Measurements from ENCODE around the gene CATSPER4. TPM values are rescaled to one million over a fixed set of nuclear protein-coding genes. Genes with fewer than 3 reads are reported as not detected.

The CATSPER4 gene
- not detected for polyA plus RNA-seq (2013, experiment 1 of 2)
- not detected for polyA plus RNA-seq (2013, experiment 2 of 2)

DNA sequence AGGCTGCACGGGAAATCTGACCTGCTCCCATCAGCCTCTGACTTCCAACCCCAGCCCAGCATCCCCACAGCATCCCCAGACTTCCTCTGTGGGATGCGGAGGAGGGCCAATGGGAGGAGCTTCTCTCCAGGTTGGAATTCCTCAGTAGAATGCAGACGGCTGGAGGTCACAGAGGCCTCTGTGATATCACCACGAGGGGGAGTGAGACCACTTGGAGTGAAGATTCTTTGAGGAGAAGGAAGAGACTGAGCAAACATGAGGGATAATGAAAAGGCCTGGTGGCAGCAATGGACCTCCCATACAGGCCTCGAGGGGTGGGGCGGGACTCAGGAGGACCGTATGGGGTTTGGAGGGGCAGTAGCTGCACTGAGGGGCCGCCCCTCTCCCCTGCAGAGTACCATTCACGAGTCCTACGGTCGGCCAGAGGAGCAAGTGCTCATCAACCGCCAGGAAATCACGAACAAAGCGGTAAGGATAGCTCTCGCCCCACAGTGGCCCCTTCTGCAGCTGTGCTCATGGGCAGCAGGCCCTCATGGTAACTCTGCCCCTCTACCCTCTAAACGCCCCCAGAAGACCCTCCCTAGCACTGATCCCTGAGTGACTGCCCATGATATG, at the start of gene CATSPER4:
TSS of gene CATSPER4 (plus strand) at position 230 of the 615 bp plus-strand sequence. CDS start at position 256, 26 bp downstream.
- WGBS, 2 experiments (ENCODE audit: insufficient coverage in 2 of 2) = 27 to 38% methylated on average over 7 to 15 of the region's 16 CpGs

DNA sequence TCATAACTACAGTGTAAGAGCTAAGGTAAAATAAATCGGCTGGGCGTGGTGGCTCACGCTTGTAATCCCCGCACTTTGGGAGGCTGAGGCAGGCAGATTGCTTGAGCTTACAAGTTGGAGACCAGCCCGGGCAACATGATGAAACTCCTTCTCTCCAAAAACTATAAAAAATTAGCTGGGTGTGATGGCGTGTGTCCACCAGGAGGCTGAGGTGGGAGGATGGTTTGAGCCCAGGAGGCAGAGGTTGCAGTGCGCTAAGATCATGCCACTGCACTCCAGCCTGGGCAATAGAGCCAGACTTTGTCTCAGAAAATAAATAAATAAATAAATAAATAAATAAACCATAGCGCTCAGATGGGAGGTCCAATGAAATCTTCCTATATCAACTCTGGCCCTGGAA, 48.2 kb upstream of the CATSPER4 start:
- 96 to 98% methylated on average over 4 to 5 of the region's 8 CpGs for WGBS, 2 experiments (ENCODE audit: insufficient coverage in 2 of 2)

More for the DNA sequence above, at the start of gene CATSPER4:
- Histone ChIP-seq H3K4me1 (ENCODE audit: control insufficient read depth, insufficient read depth, low read length, poor library complexity, severe bottlenecking) (no peaks in the 10 kb centered on the region), H3K4me3 (ENCODE audit: extremely low read depth, insufficient read depth, low read length, poor library complexity, severe bottlenecking) (no peak within 1 kb of the TSS), H3K36me3 (ENCODE audit: control insufficient read depth, insufficient read depth, low read length) (no peaks in the 10 kb centered on the region), H3K27ac (ENCODE audit: low read depth, low read length, severe bottlenecking) (no peak within 1 kb of the TSS), H3K9me3 (ENCODE audit: control insufficient read depth, low read length) (no peaks in the 10 kb centered on the region)

DNA sequence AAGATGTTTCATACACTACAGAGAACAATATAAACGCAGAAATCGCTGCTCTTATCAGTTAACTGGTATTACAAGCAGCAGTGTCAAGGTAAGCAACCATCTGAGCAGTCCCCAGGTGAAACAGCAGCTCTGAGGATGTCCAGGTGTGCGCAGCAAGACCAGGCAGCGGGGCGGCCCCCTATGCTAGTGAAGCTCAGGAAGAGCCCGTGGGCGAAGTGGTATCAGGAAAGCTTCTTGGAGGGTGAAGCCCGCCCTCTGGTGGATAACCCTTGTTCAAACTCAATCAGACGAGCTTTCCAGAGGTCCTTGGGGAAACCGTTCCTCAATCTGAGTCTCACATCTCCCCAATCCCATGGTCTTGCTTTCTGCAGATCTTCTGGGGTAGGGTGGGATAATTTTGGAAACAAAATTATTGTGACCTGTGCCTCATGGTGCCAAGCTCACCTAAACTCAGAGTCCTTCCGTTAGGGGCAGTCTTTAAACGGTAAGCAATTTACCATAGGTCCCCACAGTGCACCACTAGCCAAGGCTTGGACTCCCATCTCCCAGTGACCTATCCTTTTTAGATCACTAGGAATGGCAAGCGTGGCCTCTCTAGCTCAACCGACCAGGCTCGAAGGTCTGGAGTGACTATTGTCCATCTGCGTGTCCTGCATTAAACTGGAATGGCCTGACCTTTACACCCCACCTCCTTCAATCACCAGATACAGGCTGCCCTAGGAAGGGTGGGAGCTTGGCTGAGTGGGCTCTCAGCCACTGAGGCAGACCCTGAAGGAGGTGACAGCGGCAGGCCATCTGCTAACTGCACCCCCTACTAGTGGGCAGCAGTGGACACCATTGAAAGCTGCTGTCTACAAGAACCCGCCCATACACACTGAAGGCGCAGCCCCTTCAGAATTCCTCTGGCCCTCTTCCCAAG, 45.1 kb upstream of the CATSPER4 start:
- WGBS, 2 experiments (ENCODE audit: insufficient coverage in 2 of 2) = 45% methylated on average over 9 to 13 of the region's 19 CpGs
- no peaks in the 10 kb centered on the region for H3K4me1 ChIP-seq (ENCODE audit: control insufficient read depth, insufficient read depth, low read length, poor library complexity, severe bottlenecking)
- no peaks in the 10 kb centered on the region for H3K9me3 ChIP-seq (ENCODE audit: control insufficient read depth, low read length)
- H3K27ac ChIP-seq (ENCODE audit: low read depth, low read length, severe bottlenecking) = no peak overlapping the region
- H3K4me3 ChIP-seq (ENCODE audit: extremely low read depth, insufficient read depth, low read length, poor library complexity, severe bottlenecking) = no peak overlapping the region
- H3K36me3 ChIP-seq (ENCODE audit: control insufficient read depth, insufficient read depth, low read length) = no peaks in the 10 kb centered on the region

More for the DNA sequence above, 48.2 kb upstream of the CATSPER4 start:
- H3K4me3 ChIP-seq (ENCODE audit: extremely low read depth, insufficient read depth, low read length, poor library complexity, severe bottlenecking) = no peak overlapping the region
- H3K4me1 ChIP-seq (ENCODE audit: control insufficient read depth, insufficient read depth, low read length, poor library complexity, severe bottlenecking) = no peaks in the 10 kb centered on the region
- H3K36me3 ChIP-seq (ENCODE audit: control insufficient read depth, insufficient read depth, low read length) = no peaks in the 10 kb centered on the region
- no peak overlapping the region for H3K27ac ChIP-seq (ENCODE audit: low read depth, low read length, severe bottlenecking)
- no peaks in the 10 kb centered on the region for H3K9me3 ChIP-seq (ENCODE audit: control insufficient read depth, low read length)

DNA sequence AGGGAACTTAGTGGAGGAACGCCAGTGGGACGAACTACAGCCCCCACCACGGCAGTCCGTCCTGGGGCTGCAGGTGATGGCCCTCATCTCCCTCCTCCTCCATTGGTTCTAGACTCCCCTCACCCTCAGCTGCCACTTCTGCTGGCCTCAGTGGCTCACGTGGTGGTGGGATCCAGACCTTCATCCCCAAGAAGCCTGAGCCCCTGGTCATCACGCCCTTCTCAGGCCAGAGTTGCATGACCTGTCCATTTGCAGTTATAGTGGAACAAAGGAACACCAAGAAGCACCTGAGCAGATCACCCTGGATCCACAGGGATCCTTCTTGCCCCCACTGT, 44.5 kb upstream of the CATSPER4 start:
- Histone ChIP-seq H3K36me3 (ENCODE audit: control insufficient read depth, insufficient read depth, low read length) (no peaks in the 10 kb centered on the region), H3K27ac (ENCODE audit: low read depth, low read length, severe bottlenecking) (no peak overlapping the region), H3K4me1 (ENCODE audit: control insufficient read depth, insufficient read depth, low read length, poor library complexity, severe bottlenecking) (no peaks in the 10 kb centered on the region), H3K9me3 (ENCODE audit: control insufficient read depth, low read length) (no peaks in the 10 kb centered on the region), H3K4me3 (ENCODE audit: extremely low read depth, insufficient read depth, low read length, poor library complexity, severe bottlenecking) (no peak overlapping the region)
- 44 to 56% methylated on average over 3 to 6 of the region's 6 CpGs for WGBS, 2 experiments (ENCODE audit: insufficient coverage in 2 of 2)

DNA sequence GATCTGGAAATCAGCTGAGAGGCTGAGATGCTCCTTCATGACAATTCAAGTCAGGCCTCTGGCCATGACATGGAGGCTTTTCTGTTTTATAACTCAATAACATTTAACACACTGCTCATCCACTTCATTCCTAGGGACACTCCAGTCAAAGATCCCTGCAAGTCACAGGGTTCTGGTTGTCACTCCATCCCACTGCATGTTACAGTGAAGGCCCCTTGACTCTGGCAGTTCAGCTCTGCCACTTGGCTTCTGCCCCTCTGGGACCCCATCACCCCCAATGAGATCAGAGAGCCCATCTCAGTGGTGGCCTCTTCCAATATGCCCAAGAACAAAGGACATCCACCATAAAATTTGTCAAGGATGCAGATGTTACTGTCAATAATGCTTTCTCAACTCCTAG, 41.5 kb upstream of the CATSPER4 start:
- H3K4me1 ChIP-seq (ENCODE audit: control insufficient read depth, insufficient read depth, low read length, poor library complexity, severe bottlenecking) = no peaks in the 10 kb centered on the region
- no peaks in the 10 kb centered on the region for H3K9me3 ChIP-seq (ENCODE audit: control insufficient read depth, low read length)
- no peak overlapping the region for H3K27ac ChIP-seq (ENCODE audit: low read depth, low read length, severe bottlenecking)
- H3K36me3 ChIP-seq (ENCODE audit: control insufficient read depth, insufficient read depth, low read length) = no peaks in the 10 kb centered on the region
- no peak overlapping the region for H3K4me3 ChIP-seq (ENCODE audit: extremely low read depth, insufficient read depth, low read length, poor library complexity, severe bottlenecking)

DNA sequence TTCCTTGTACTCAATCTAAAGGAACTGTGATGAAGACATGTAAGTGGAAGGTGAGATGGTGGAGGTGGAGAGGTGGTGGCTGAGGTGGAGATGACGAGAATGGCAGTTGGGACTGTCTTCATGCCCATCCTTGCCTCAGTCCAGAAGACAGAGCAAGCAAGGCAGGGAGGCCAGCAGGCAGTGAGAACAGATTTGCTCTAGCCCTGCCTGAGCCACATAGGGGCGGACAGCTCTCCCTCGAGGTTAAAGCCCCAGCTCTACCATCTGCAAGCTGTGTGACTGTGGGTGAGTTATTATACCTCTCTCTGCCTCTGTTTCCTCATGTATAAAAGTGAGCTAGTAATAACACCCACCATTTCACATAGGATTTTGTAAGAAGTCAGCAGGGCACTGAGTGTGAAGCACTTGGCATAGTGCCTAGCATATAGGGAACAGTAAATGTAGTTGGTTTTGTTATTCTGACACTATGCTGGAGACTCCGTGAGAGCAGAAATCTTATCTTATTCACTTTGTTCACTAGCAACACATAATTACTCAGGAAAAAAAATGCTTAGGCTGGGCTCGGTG, 36.4 kb upstream of the CATSPER4 start:
- H3K9me3 ChIP-seq (ENCODE audit: control insufficient read depth, low read length) = no peaks in the 10 kb centered on the region
- H3K4me1 ChIP-seq (ENCODE audit: control insufficient read depth, insufficient read depth, low read length, poor library complexity, severe bottlenecking) = peaks cover 33% of the 10 kb centered on the region
- no peaks in the 10 kb centered on the region for H3K36me3 ChIP-seq (ENCODE audit: control insufficient read depth, insufficient read depth, low read length)
- no peak overlapping the region for H3K4me3 ChIP-seq (ENCODE audit: extremely low read depth, insufficient read depth, low read length, poor library complexity, severe bottlenecking)
- no peak overlapping the region for H3K27ac ChIP-seq (ENCODE audit: low read depth, low read length, severe bottlenecking)
- WGBS, 2 experiments (ENCODE audit: insufficient coverage in 2 of 2) = 80 to 83% methylated on average over 2 of the region's 5 CpGs

DNA sequence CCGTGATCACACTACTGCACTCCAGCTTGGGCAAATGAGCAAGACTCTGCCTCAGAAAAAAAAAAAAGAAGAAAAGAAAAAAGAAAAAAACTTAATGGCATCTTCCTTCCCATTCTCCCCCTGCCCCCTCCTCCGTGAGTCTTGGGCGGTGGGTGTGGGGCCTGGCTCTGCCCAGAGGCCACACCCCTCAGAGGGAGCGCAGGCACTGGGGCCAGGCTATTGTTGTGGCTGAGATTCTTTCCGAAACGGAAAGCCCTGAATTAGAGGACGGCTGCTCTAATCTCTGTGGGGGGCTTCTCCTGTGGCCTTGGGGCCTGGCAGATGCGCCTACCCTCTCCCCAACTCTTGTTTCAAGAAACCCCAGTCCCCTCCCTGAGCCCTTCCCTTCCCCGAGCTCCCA, 35.7 kb upstream of the CATSPER4 start:
- H3K27ac ChIP-seq (ENCODE audit: low read depth, low read length, severe bottlenecking) = no peak overlapping the region
- peaks cover 40% of the 10 kb centered on the region for H3K4me1 ChIP-seq (ENCODE audit: control insufficient read depth, insufficient read depth, low read length, poor library complexity, severe bottlenecking)
- 10 to 41% methylated on average over 3 to 5 of the region's 9 CpGs for WGBS, 2 experiments (ENCODE audit: insufficient coverage in 2 of 2)
- H3K36me3 ChIP-seq (ENCODE audit: control insufficient read depth, insufficient read depth, low read length) = no peaks in the 10 kb centered on the region
- H3K9me3 ChIP-seq (ENCODE audit: control insufficient read depth, low read length) = no peaks in the 10 kb centered on the region
- H3K4me3 ChIP-seq (ENCODE audit: extremely low read depth, insufficient read depth, low read length, poor library complexity, severe bottlenecking) = no peak overlapping the region

DNA sequence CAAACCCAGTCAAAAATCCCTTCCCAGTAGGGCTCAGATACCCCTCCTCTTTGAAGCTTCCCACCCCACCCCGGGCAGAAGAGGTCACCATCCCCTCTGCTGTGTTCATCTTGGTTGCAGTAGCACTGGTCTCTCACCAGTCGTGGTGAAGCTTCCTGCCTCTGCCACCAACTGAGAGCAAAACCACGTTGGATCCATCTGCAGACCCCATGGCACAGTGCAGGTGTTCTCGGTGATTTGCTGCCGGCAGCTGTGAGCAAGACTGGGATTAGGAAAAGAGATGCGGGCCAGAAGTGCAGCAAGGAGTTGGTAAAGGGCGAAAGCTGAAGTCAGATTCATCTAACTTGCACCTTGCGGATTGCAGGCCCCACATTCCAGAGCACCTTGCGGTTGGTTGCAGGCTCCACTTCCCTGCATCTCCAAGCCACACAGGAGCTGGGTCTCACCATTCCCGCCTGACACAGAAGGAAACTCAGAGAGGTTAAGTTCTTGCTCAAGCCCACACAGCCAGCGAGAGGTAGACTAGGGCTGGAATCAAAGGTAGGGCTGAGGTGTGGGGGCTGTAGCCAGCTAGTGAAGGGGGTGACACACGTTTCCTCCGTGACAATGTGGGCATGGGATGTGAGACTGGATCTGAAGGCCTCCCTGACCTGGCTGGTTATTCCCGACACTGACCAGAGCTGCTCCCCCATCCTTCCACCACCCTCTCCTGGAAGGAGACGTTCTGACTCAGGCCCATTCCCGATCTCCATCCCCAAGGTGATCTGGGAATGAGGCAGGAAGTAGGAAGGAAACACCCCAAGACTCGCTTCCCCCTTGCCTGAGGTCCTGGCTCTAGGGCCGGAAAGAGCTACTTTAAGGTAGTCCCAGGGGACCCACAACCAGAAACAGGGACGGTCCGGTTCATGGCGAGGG, 34.8 kb upstream of the CATSPER4 start:
- no peaks in the 10 kb centered on the region for H3K9me3 ChIP-seq (ENCODE audit: control insufficient read depth, low read length)
- no peak overlapping the region for H3K27ac ChIP-seq (ENCODE audit: low read depth, low read length, severe bottlenecking)
- peaks cover 45% of the 10 kb centered on the region for H3K4me1 ChIP-seq (ENCODE audit: control insufficient read depth, insufficient read depth, low read length, poor library complexity, severe bottlenecking)
- no peak overlapping the region for H3K4me3 ChIP-seq (ENCODE audit: extremely low read depth, insufficient read depth, low read length, poor library complexity, severe bottlenecking)
- no peaks in the 10 kb centered on the region for H3K36me3 ChIP-seq (ENCODE audit: control insufficient read depth, insufficient read depth, low read length)
- WGBS, 2 experiments (ENCODE audit: insufficient coverage in 2 of 2) = 24 to 30% methylated on average over 17 to 21 of the region's 21 CpGs

DNA sequence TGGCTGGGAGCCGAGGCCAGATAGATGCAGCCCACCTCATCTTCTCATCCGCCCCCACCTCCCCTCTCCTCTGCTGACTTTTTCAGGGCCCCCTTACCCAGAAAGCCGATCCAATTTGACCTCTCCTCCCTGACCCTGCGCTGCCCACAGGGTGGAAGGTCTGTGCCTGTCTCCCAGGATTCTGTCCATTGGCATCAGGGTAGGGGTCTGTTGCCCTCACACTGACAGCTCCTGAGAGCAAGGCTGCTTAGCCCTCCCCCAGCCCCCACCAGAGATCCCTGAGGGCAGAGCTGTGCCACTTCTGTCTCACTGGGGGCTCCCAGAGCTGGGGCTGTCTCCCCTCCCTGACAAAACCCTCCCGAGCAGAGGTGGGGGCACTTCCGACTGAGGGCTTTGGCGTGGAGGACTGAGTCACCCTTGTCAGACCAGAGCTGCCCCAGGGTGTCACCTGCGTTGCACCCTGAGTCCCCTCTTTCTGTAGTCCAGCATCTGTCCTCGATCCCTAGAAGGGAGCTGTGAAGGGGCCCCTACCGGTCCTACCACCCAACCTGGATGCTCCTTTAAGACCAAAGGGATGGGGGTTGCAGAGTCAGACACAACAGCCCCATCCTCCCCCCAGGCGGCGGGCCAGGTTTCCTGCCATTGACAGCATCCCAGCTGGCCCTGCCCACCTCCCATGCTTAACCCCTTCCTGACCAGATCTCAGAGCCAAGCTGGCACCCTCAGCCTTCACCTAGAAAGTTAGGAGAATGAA, 33.9 kb upstream of the CATSPER4 start:
- Histone ChIP-seq H3K27ac (ENCODE audit: low read depth, low read length, severe bottlenecking) (no peak overlapping the region), H3K4me3 (ENCODE audit: extremely low read depth, insufficient read depth, low read length, poor library complexity, severe bottlenecking) (peak overlapping the region; percentile 21), H3K36me3 (ENCODE audit: control insufficient read depth, insufficient read depth, low read length) (no peaks in the 10 kb centered on the region), H3K9me3 (ENCODE audit: control insufficient read depth, low read length) (no peaks in the 10 kb centered on the region), H3K4me1 (ENCODE audit: control insufficient read depth, insufficient read depth, low read length, poor library complexity, severe bottlenecking) (peaks cover 53% of the 10 kb centered on the region)
- WGBS, 2 experiments (ENCODE audit: insufficient coverage in 2 of 2) = 9 to 11% methylated on average over 9 to 12 of the region's 12 CpGs

Measured in mesodermal cell (in vitro differentiated cells).